Panc1 (cell line): ENCODE measurements around the gene WFDC8.

Experiments used
- CTCF ChIP-seq: fragments of 450-650 bp; IDR thresholded peaks from 2 replicates; pipeline ENCODE4 v1.5.1; 2017; ENCODE audit warnings: mild to moderate bottlenecking
- POLR2AphosphoS5 ChIP-seq: IDR thresholded peaks from 2 replicates; pipeline ENCODE4 v1.6.1; 2012; ENCODE audit warnings: mild to moderate bottlenecking, low read depth, low read length, moderate library complexity
- REST ChIP-seq, 2 experiments: IDR thresholded peaks; 2 replicates each; pipeline ENCODE4 v1.6.1; 2011 to 2012; ENCODE audit warnings: low read depth in 2 of 2, control low read depth in 1 of 2, low read length in 1 of 2, mild to moderate bottlenecking in 1 of 2, moderate library complexity in 1 of 2; ENCODE audit not compliant: insufficient read depth in 1 of 2
- SIN3A ChIP-seq: IDR thresholded peaks from 2 replicates; pipeline ENCODE4 v1.6.1; 2012; ENCODE audit warnings: low read depth, mild to moderate bottlenecking, low read length, moderate library complexity, borderline replicate concordance; ENCODE audit not compliant: insufficient read depth
- TCF7L2 ChIP-seq: IDR thresholded peaks from 2 replicates; pipeline ENCODE4 v1.6.1; 2011; ENCODE audit warnings: mild to moderate bottlenecking, low read depth, low read length, inconsistent platforms

- TF ChIP-seq CTCF (no peak), POLR2AphosphoS5 (no peak), SIN3A (no peak), REST (IDR thresholded peaks at IDR 0.05; ENCODE audit: insufficient read depth in 1 of 2, low read depth in 2 of 2, low read length in 1 of 2) (no peak), TCF7L2 (no peak)
Observed at GRCh38 chr20:45510242-45510862, 68.7 kb downstream of the WFDC8 start.
